SK-N-SH treated with all-trans-retinoic acid at 6 μM for 48 hours (cell line): Measurements from ENCODE around the gene DCC.

Source experiments
- CREB5 ChIP-seq: fragments of 250-450 bp; sonication (Bioruptor Pico); IDR thresholded peaks from 2 replicates; pipeline ENCODE4 v1.5.1; 2020; ENCODE audit warnings: low read depth, mild to moderate bottlenecking, moderate library complexity
- CSRNP3 ChIP-seq: fragments of 250-450 bp; sonication (Bioruptor Pico); IDR thresholded peaks from 2 replicates; pipeline ENCODE4 v1.5.1; 2021; ENCODE audit warnings: mild to moderate bottlenecking, moderate library complexity
- GLIS3 ChIP-seq: fragments of 250-450 bp; sonication (Bioruptor Pico); IDR thresholded peaks from 2 replicates; pipeline ENCODE4 v1.5.0; 2020; ENCODE audit warnings: mild to moderate bottlenecking, moderate library complexity
- ISL1 ChIP-seq: fragments of 250-450 bp; sonication (Bioruptor Pico); IDR thresholded peaks from 2 replicates; pipeline ENCODE4 v2.1.2; 2022; ENCODE audit warnings: mild to moderate bottlenecking, moderate library complexity
- PATZ1 ChIP-seq: fragments of 250-450 bp; sonication (Bioruptor Pico); IDR thresholded peaks from 2 replicates; pipeline ENCODE4 v1.8.0; 2020; ENCODE audit warnings: mild to moderate bottlenecking, moderate library complexity, borderline replicate concordance
- PPARA ChIP-seq: fragments of 250-450 bp; sonication (Bioruptor Pico); IDR thresholded peaks from 2 replicates; pipeline ENCODE4 v1.5.0; 2020; ENCODE audit warnings: mild to moderate bottlenecking, borderline replicate concordance
- RARB ChIP-seq: fragments of 250-450 bp; sonication (Bioruptor Pico); IDR thresholded peaks from 2 replicates; pipeline ENCODE4 v1.8.0; 2021; ENCODE audit warnings: mild to moderate bottlenecking, moderate library complexity
- TSHZ2 ChIP-seq: fragments of 250-450 bp; sonication (Bioruptor Pico); IDR thresholded peaks from 2 replicates; pipeline ENCODE4 v1.5.0; 2020; ENCODE audit warnings: mild to moderate bottlenecking, moderate library complexity
- ZFP3 ChIP-seq: fragments of 250-450 bp; sonication (Bioruptor Pico); IDR thresholded peaks from 2 replicates; pipeline ENCODE4 v1.5.0; 2020; ENCODE audit warnings: mild to moderate bottlenecking, moderate library complexity
- ZNF565 ChIP-seq: fragments of 450-650 bp; formaldehyde crosslinking; conservative IDR thresholded peaks from 2 replicates; pipeline ENCODE4 v1.5.0; 2020; ENCODE audit warnings: low read depth, mild to moderate bottlenecking, moderate library complexity
- ZNF8 ChIP-seq: fragments of 450-650 bp; formaldehyde crosslinking; IDR thresholded peaks from 2 replicates; pipeline ENCODE4 v1.5.0; 2020; ENCODE audit warnings: mild to moderate bottlenecking, moderate library complexity

GRCh38 chr18:52722904-52723303 lies 382.9 kb downstream of the DCC start:
- TF ChIP-seq ISL1 (CRISPR knock-in tag) (no peak), ZFP3 (CRISPR knock-in tag) (no peak), PATZ1 (CRISPR knock-in tag) (no peak), TSHZ2 (CRISPR knock-in tag) (no peak), GLIS3 (CRISPR knock-in tag) (no peak), ZNF8 (CRISPR knock-in tag) (no peak), PPARA (CRISPR knock-in tag) (no peak), RARB (CRISPR knock-in tag) (no peak), CREB5 (CRISPR knock-in tag) (no peak), ZNF565 (CRISPR knock-in tag) (no peak), CSRNP3 (CRISPR knock-in tag) (no peak)
